ENCODE data around the gene RGS7.

Gene RGS7

GRCh38 chr1:241356519-241357365 lies at the start of gene RGS7:
Gene RGS7 (minus strand): TSS chr1:241357205.
- no peak for DNase-seq (ENCODE audit: low read depth in 2 of 2, low spot score in 1 of 2)

DNA sequence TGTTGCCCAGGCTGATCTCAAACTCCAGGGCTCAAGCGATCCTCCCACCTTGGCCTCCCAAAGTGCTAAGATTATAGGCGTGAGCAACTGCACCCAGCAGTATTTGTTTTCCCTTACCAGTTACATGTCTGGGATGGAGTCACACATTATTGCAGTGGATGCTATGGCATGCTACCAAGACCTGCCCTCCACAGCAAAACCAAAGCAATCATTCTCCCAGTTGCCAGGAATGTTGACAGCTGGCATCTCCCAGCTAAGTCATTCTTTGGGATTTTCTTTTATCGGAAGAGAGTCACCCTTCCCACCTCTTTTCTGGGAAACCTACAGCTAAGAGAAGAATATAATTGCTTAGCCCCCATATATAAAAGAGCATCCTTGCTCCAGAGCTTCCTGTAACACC lies 49.4 kb upstream of the RGS7 start:
- DNase-seq (ENCODE audit: low read depth in 2 of 2, low spot score in 1 of 2): no peak

DNA sequence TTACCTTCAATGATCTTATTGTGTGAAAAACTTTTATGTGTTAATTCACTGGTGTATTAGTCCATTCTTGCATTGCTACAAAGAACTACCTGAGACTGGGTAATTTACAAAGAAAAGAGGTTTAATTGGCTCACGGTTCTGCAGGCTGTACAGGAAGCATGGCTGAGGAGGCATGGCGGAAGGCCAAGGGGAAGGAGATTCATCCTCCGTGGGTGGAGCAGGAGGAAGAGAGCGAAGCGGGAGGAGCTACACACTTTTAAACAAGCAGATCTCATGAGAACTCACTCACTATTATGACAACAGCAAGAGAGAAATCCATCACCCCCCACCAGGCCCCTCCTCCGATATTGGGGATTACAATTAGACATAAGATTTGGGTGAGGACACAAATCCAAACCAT lies 44.2 kb upstream of the RGS7 start:
- no peak for DNase-seq (ENCODE audit: low read depth in 2 of 2, low spot score in 1 of 2)

- DNase-seq (ENCODE audit: low read depth in 2 of 2, low spot score in 1 of 2): no peak
Measured at GRCh38 chr1:241396747-241397681, 40.0 kb upstream of the RGS7 start.

DNA sequence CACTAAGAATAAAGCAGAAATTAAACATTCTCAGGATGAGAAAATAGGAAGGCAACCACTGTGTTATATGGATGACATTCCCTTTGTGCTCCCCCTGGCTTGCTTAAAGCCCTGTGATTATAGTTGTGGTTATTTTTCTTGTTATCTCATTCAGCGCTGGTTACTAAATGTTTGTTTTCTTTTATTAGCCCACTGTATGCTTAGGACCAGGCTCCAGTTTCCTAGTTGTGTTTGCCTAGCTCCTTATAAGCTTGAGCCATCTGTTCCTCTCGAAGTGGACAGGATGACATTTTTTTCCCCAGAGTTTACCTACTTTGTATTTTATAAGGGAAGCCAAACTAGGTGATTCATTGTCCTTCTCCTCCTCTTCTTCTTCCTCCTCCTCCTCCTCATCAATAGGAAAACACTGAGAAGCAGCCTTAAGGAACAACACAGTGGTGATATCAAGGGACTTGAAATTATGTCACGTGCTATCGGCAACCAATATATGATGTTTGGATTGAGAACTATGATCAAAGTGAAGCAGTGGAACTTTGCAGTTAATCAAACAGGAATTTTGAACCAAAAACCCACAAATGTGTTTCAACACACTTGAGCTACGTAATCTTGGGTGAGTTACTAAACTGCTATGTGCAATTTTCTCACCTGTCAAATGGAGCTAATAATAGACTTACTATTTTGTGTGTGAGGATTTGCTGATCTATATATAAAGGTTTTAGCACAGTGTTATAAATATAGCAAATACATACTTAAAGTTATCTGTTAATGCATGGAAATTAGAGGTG lies 35.1 kb upstream of the RGS7 start:
- no peak for DNase-seq (ENCODE audit: low read depth in 2 of 2, low spot score in 1 of 2)

DNA sequence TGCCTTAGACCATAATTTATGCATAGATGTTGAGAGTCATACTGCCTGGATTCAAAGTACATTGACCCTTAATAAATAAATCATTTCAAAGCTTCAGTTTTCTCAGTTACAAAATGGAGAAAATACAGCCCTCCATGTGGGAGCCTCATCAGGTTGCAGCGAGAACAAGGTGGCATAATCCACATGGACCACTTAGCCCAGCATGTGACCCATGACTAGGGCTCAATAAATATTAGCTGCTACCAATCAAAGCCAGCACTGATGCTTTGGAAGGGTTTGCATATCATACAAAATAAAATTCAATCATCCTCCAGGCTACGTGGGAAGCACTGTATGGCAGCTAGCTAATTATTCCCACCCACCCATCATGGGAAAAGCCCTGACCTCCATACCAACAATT lies 33.5 kb upstream of the RGS7 start:
- DNase-seq (ENCODE audit: low read depth in 2 of 2, low spot score in 1 of 2): no peak

GRCh38 chr1:241389400-241389799 lies 32.4 kb upstream of the RGS7 start:
- DNase-seq (ENCODE audit: low read depth in 2 of 2, low spot score in 1 of 2): no peak

GRCh38 chr1:241387216-241387615 lies 30.2 kb upstream of the RGS7 start:
- DNase-seq (ENCODE audit: low read depth in 2 of 2, low spot score in 1 of 2): no peak

GRCh38 chr1:241376701-241377100 lies 19.7 kb upstream of the RGS7 start:
- DNase-seq (ENCODE audit: low read depth in 2 of 2, low spot score in 1 of 2): no peak

DNA sequence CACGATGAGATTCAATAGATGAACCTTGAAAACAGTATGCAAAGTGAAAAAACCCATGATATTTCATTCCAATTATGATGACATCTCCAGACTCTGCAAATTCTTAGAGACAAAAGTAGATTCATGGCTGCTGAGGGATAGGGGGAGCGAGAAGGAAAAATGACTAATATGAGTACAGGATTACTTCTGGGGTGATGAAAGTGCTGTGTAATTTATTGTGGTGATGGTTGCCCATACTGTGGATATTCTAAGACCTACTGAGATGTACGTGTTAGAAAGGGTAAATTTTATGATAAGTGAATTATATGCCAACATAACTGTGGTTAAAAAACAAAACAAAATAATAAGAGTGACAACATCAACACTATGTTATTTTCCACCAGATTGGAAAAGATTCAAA lies 18.9 kb upstream of the RGS7 start:
- no peak for DNase-seq (ENCODE audit: low read depth in 2 of 2, low spot score in 1 of 2)

DNA sequence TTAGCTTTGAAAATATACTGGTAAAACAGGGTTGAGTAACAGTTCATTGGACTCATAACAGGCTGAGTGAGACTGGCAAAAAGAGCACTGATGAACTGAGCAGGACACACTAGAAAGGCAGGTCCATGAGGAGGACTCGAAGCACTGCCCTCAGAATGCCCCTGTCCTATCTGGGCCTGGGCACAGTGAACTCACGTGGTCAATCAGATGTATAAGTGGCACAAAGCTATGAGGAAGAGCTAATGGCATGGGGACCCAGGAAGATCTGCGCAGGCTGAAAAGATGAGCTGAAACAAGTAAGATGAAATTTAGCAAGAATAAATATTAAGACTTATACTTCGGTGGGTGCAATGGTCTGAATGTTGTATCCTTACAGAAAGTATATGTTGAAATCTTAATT lies 9.2 kb upstream of the RGS7 start:
- no peak for DNase-seq (ENCODE audit: low read depth in 2 of 2, low spot score in 1 of 2)

- DNase-seq (ENCODE audit: low read depth in 2 of 2, low spot score in 1 of 2): no peak
Measured at GRCh38 chr1:241362350-241362749, 5.3 kb upstream of the RGS7 start.

DNA sequence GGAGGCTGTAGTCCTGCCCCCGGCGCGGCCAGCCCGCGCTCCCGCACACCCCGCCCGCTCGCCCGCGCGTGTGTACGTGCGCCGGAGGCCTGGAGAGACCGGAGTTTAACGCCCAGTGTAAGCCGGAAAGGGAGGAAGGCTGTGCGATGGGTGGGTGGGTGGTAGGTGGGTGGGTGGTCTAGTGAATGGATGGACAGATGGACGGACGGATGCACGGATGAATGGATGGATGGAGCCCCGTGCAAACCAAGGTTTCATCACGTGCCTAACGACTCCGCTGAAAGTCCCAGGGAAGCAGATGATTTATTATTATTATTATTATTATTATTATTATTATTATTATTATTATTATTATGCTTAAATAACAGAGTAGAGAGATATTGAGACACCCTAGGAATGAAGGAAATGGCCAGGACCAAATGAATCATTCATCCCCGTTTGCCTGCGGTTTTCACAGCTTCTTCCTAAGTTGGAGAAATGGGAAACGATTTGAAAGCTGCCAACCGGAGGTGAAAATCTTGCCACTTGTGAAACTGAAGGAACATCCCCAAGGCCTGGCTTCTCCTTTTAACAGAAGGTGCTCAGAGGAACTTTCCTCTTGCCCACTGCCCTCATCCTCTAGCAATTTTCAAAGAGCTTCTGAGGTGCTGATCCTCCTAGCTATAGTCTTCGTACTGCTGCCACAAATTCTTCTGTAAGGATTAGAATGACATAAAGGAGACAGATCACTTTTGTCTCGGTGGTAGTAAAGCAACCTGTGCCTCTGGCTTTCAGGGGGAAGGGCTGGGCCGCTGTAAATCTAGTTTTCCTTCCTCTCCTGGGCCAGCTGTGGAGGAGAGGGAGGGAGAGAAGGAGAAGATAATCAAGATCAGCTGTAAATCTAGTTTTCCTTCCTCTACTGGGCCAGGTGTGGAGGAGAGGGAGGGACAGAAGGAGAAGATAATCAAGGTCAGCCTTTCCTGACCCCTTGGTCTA lies 648 bp upstream of the RGS7 start:
- DNase-seq (ENCODE audit: low read depth in 2 of 2, low spot score in 1 of 2): no peak

DNA sequence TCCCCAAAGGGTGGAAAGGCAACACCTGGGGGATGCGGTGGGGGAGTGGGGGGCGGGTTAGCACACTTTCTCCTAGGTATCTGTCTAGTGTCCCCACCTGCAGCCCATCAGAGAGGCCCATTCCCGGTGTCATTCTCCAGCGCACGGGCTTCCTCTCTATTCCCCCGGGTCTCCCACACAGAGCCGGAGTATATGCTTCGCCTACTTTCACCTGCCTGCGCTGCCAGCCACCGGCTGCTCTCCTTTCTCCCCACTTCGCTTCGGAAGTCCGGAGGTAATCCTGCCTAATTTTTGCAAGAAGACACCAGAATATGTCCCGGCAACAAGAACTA lies 852 bp downstream of the RGS7 start:
- no peak for DNase-seq (ENCODE audit: low read depth in 2 of 2, low spot score in 1 of 2)

DNA sequence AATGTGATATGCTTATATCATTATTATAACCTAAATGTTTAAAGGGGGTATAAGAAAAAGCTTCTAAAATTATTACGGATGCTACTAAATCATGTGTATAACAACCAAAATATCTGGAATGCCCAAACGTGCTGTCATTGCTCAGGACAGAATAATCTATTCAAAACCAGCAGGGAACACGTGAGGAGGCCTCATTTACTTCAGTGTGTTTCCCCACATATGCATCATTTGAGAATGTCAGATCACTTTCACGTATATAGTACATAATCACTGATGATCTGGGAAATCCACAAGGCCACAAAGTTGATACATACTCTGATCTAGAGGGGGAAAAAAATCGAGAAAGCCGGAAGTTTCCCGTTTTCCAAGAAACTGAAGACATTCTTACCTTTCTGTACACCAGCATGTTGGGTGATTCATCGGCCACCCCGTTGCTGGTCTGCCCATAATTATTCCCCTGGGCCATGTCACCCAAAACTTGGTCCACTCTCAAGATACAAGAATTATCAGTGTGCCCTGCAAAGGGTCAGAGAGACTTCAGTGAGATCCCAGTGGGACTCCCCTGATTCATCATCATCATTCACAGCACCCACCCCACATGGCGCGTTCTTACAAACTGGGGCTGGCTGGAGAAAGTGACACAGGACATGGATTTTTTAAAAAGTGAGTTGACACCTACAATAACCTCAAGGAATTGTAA lies 1.5 kb downstream of the RGS7 start:
- DNase-seq (ENCODE audit: low read depth in 2 of 2, low spot score in 1 of 2): no peak

DNA sequence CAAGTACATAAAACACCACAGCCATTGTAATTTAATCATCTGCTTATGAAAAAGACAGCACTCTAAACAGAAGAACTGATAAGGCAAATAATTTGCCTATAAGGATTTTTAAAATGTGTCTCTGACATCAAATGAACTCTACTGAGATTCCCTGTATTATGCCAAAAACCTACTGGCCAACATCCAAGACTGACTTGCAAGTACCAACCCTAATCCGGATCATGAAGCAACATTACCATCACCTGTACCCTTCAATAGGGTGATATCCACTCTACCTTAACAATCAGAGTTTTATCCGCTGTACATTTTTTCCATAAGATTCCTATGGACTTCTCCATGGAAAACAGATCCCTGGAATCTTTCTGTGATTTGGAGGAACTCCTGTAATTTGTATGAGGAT lies 4.6 kb downstream of the RGS7 start:
- no peak for DNase-seq (ENCODE audit: low read depth in 2 of 2, low spot score in 1 of 2)

GRCh38 chr1:241351841-241352240 lies 5.2 kb downstream of the RGS7 start:
- DNase-seq (ENCODE audit: low read depth in 2 of 2, low spot score in 1 of 2): no peak

DNA sequence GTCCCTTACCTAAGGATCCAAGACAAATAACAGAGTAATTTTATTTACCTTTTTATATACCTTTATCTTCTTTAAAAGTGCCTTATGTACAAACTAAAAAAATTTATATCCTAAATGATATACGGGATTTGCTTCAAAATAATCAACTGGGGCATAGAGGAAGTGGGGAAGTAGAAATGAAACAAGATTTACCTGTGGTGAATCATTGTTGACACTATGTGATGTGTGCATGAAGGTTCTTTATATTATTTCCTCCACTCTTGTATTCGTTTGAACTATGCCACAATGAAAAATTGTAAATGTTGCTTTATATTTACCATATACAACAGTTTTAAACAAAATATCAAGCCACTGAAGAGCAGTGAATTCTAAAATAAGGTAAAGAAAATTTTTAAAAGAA lies 13.0 kb downstream of the RGS7 start:
- no peak for DNase-seq (ENCODE audit: low read depth in 2 of 2, low spot score in 1 of 2)

DNA sequence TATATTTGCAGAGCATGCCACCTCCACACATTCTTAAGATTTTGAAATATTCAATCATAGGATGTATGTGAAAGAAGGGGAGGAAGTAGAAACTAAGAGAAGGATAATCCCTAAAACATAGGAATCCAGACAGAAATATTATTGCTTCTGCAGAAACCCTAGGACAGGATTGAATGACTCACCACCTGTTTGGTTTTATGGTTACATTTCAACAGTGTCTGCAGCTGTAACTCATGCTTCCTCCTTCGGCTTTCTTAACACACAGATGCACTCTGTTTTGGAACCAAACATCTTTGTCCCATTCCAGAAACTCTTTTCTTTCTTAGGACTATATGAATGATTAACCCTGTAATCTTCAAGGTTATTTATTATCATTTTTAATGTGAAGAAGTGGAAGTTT lies 20.7 kb downstream of the RGS7 start:
- no peak for DNase-seq (ENCODE audit: low read depth in 2 of 2, low spot score in 1 of 2)

- DNase-seq (ENCODE audit: low read depth in 2 of 2, low spot score in 1 of 2): no peak
Measured at GRCh38 chr1:241332987-241333386, 24.0 kb downstream of the RGS7 start.
